GM19438 (cell line): ENCODE data around the gene SUSD2.
"Not testable (repeated sequence)": the region's sequence is repeated elsewhere in the genome, so short reads cannot be mapped to it uniquely, and the experiment has no call there.

Source experiments
- ATAC-seq: cut with Tn5 transposase; IDR thresholded peaks from one replicate; pipeline ENCODE4 v1.9.1; 2021; ENCODE audit warnings: low read depth; ENCODE audit not compliant: unreplicated experiment

The SUSD2 gene

GRCh38 chr22:24181088-24181995 lies at the start of gene SUSD2:
Gene SUSD2 (plus strand): TSS chr22:24181487. CDS start chr22:24181520, 33 bp downstream.
- ATAC-seq = no peak

DNA sequence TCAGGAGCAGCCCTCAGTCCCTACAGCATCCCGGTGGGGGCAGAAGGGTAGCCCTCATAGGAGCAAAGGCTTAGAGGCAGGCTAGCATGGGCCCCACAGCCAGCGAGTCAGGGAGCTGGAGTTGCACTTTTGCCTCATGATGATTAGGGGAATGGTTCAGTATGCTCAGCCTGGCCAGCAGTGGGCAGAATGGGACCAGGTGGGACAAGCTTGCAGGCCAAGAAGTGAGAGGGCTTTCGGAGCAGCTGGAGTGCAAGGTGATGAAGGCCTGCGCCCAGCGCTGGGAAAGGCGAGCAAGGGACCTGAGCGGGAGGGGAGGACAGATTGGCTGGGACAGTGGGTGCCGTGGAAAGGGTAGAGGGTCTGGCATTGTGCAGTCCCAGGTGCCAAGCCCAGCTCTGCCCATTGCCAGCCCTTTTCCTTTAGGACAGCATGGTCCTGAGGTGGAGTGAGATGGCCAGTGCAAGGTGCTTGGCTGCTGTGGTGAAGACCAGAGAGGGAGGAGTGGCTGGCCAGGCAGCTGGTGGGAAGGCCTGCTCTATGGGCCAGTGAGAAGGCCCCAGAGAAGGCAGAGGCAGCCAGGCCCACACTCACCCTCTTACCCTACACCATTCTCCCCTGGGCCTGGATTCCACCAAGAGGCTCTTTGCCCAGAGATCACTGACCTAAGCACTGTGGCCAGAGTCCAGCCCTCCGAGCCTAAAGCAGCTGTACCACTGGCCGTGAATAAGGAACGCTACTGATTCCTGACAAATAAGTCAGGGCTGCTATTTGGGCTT lies 47.9 kb upstream of the SUSD2 start:
- ATAC-seq = no peak

GRCh38 chr22:24134090-24134846 lies 47.0 kb upstream of the SUSD2 start:
- ATAC-seq = no peak

- ATAC-seq = not testable (repeated sequence)
Observed at GRCh38 chr22:24136533-24136932, 44.8 kb upstream of the SUSD2 start.

GRCh38 chr22:24137595-24137994 lies 43.7 kb upstream of the SUSD2 start:
- no peak for ATAC-seq

GRCh38 chr22:24138649-24139420 lies 42.5 kb upstream of the SUSD2 start:
- no peak for ATAC-seq

- ATAC-seq = no peak
Observed at GRCh38 chr22:24140357-24140756, 40.9 kb upstream of the SUSD2 start.

DNA sequence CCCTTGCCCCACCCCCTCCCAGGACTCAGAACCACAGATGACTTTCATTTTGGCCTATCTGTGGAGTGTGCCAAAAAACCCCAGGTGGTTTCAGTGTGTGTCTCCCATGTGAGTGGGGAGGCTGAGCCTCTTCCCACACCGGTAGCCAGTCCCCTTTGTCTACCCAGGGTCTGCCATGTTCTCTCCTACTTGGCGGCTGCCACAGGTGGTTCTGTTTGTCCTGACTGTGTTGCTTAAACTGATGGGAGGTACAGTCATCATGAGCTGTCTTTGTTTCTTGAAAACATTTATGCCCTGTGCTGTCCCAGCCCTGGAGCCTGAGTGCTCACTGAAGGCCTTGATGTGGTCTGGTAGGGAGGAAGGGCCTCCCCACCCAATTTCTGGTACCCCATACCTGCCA lies 39.7 kb upstream of the SUSD2 start:
- ATAC-seq = no peak

DNA sequence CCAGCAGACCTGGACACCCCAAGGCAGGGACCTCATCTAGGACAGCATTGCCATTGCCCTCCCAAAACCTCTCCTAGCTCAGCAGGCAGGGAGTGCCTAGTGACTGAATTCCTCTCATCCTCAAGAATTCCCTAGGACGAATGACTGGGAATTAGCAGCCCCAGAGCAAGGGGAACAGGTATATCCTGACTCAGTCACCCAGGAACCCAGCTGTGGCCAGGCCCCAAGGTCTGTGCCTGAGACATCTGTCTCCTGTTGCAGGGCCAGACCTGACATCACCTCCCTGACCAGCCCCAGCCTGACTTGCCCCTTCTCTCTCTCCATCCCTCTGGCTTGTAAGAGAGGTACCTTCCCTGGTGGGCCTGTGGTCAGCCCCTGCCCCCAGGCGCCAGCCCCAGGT lies 39.0 kb upstream of the SUSD2 start:
- no peak for ATAC-seq

- ATAC-seq = no peak
Observed at GRCh38 chr22:24142831-24143230, 38.5 kb upstream of the SUSD2 start.

DNA sequence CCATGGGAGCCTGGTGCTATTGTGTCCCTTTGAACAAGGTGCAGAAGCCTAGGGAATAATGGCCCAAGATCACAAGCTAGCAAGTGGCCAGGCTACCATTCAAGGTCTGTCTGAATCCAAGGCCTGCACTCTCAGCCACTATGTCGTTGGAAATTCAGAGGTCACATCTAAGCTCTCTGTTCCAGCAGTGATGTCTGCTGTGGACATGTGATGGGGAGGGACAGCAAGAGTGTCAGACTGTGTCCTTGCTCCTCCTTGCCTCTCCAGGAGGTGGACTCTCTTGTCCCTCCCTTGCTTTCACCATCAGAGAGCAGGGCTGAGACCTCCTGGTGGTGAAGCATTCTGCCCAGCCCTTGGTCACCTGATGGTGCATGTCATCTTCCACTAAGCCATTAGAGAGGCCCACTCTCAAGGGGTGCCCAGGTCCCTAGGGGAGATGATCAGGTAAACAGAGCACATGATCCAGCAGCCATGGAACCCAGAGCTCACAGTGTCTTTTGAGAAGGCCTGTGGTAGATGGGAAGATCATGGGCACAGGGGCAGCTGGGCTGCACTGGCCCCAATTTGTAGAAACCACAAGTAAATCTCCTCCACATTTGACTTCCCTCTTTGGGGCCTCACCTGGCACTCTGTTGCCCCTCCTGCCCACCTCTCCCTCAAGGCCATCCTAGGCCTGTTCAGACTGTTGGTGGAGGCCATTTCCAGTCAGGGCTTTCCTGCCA lies 37.1 kb upstream of the SUSD2 start:
- ATAC-seq = no peak

- no peak for ATAC-seq
Observed at GRCh38 chr22:24144778-24145085, 36.6 kb upstream of the SUSD2 start.

GRCh38 chr22:24145446-24146193 lies 35.7 kb upstream of the SUSD2 start:
- ATAC-seq = no peak

GRCh38 chr22:24146194-24146616 lies 35.1 kb upstream of the SUSD2 start:
- peak; percentile 79 for ATAC-seq

DNA sequence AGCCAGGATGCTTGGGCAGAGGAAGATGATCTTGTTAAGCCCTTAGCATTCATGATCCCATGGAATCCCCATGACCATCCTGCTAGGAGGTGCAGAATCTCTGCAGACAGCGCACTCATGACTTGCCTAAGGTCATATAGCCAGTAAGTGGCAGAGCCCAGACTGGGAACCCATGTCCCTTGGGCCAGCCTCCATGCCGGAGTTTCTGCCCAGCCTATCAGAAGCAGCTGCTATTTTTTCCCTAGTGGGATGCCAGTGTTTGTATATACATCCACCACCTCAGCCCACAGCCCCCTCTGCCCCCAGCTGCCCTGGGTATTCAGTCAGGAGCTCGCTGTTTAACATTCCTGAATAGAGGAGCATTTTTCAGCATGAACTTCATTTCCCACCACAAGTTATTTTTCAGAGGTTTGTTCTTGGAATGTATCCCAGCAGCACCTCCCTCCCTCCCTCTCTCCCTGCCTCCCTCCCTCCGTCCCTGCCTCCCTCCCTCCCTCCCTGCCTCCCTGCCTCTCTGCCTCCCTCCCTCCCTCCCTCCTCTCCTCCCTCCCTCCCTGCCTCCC lies 34.4 kb upstream of the SUSD2 start:
- no peak for ATAC-seq

DNA sequence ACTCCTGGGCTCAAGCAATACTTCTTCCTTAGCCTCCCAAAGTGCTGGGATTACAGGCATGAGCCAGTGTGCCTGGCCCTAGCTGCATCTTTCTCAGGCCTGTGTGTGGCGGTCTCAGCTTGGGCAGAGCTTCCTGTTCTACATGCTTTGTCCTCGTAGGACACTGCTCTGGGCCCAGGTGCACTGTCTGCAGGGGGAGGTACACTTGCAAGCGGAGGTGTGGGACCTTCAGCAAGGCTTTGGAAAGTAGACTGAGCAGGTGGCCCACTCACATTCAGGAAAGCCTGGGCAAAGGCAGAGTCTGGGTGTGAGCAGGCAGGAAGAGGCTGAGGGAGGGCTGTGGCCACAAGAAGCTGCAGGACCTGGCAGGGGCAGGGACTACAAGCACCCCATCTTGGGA lies 33.6 kb upstream of the SUSD2 start:
- ATAC-seq = no peak

DNA sequence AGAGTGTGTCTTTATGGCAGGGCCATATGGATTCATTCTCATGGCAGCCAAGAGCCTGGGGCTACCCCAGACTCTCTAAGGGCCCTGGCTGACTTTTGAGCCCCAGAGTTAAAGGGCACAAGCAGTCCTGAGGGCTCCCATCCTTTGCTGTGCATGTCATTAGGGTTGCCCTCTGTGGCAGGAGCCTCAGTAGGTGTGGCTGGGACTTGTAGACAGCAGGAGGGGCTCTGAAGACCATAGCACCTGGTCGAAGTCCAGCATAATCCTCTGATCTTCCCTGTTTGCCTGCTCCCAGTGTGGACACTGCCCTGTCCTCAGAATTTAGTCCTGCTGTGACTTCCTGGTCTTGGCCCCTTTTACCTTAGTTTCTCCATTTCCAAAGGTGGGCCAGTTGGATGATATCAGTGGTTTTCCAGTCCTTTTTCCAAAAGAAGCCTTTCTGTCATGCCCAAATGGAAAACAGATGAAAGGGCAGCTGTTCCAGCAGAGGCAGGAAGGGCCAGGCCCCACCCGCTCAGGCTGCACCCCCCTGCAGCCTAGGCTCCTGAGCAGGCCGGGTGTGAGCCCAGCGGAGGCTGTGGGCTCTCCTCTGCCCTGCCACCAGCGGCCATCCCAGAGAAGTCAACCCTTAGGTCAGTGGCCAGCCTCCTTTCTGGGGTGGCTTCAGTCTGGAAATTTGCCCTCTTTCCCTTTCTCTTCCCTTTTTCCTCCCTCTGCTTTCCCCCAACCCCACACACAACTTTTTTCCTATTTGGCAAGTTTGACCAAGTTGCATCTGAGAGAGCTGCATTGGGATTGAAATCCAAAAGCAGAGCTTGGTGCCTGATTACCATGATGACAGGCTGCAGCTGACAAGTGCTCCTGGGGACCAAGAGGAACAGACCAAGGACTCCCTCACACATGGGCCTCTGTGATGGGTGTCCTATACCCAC lies 32.8 kb upstream of the SUSD2 start:
- no peak for ATAC-seq

- ATAC-seq = no peak
Observed at GRCh38 chr22:24149198-24149590, 32.1 kb upstream of the SUSD2 start.
